GM18520 (cell line): ENCODE measurements around the gene ZNF691.
"Not testable (repeated sequence)": the region's sequence is repeated elsewhere in the genome, so short reads cannot be mapped to it uniquely, and the experiment has no call there.

Source experiments
- ATAC-seq: cut with Tn5 transposase; IDR thresholded peaks from one replicate; pipeline ENCODE4 v1.9.1; 2021; ENCODE audit not compliant: unreplicated experiment

Gene ZNF691

DNA sequence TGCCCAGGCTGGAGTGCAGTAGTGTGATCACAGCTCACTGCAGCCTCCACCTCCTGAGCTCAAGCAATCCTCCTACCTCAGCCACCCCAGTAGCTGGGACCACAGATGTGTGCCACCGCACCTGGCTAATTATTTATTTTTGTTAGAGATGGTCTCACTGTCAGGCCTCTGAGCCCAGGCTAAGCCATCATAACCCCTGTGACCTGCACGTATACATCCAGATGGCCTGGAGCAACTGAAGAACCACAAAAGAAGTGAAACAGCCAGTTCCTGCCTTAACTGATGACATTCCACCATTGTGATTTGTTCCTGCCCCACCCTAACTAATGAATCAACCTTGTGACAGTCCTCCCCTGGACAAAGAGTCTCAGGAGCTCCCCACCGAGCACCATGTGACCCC lies 10.1 kb downstream of the ZNF691 start:
- ATAC-seq = not testable (repeated sequence)

DNA sequence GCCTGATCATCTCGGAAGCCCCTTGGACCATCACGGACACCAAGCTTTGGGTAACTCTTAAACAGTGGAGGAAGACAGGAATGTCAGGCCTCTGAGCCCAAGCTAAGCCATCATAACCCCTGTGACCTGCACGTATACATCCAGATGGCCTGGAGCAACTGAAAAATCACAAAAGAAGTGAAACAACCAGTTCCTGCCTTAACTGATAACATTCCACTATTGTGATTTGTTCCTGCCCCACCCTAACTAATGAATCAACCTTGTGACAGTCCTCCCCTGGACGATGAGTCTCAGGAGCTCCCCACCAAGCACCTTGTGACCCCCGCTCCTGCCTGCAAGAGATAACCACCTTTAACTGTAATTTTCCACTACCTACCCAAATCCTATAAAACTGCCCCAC lies 13.0 kb downstream of the ZNF691 start:
- ATAC-seq = not testable (repeated sequence)

DNA sequence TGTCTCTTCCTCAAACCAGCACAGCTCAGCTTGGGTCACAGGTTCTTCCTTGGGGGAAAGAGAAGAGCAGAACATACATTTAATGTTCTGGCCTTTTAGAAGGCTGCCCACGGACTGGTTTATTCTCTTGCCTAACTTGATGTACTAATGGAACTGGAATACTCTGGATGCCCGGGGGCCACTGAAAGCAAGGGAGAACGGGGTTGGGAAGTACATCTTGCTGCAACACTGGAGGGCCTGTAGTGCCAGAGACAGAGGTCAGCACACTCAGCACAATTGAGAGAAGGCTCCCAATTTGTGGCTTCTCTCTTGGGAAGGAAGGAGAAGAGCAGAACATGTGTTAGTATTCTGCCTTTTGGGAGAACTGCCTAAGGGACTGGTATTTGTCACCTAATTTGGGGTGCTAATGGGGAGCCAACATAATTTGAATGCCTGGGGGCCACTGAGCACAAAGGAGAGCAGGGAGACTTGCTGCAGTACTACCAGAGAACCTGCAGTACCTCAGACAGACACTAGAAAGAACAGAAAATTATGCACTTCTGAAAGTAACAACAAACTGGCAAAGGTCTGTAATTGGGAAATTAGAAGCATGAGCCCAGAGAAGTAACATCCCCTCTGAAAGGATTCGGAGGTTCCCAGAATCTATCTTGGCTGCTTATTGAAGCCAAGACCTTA lies 14.1 kb downstream of the ZNF691 start:
- no peak for ATAC-seq

DNA sequence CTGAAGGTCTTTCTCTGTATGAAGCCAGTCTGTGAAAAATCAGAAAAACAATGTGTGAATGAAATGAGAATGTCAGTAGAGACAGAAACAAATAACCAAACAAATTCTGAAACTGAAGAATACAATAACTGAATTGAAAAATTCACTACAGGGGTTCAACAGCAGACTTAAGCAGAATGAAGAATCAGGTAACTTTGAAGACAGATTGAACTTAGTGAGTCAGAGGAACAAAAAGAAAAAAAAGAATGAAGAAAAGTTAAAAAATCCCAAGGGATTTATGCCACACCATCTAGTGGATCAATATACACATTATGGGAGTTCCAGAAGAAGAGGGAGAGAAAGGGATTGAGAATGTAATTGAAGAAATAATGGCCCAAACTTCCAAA lies 14.6 kb downstream of the ZNF691 start:
- ATAC-seq = no peak

DNA sequence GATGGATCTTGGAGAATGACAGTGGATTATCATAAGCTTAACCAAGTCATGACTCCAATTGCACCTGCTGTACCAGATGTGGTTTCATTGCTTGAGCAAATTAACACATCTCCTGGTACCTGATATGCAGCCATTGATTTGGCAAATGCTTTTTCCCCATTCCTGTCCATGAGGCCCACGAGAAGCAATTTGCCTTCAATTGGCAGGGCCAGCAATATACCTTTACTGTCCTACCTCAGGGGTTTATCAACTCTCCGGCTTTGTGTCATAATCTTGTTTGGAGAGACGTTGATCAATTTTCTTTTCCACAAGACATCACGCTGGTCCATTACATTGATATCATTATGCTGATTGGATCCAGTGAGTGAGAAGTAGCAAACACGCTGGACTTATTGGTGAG lies 20.1 kb downstream of the ZNF691 start:
- no peak for ATAC-seq

DNA sequence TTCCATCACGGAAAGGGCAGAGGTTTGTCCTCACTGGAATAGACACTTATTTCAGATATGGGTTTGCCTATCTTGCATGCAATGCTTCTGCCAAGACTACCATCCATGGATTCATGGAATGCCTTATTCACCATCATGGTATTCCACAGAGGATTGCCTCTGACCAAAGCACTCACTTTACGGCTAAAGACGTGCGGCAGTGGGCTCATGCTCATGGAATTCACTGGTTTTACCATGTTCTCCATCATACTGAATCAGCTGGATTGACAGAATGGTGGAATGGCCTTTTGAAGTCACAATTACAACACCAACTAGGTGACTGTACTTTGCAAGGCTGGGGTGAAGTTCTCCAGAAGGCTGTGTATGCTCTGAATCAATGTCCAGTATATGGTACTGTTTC lies 22.1 kb downstream of the ZNF691 start:
- not testable (repeated sequence) for ATAC-seq

DNA sequence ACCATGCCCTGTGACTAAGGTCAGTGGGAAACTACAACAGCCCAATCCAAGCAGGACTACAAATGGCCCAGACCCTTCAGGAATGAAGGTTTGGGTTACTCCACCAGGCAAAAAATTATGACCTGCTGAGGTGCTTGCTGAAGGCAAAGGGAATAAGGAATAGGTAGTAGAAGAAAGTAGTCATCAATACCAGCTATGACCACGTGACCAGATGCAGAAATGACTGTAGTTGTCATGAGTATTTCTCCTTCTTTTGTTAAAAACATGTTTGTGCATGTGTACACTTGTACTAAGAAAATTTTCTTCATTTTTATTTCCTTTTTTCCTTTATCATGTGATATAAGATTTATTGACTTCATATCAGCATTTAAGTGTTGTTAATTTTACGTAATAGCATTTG lies 22.8 kb downstream of the ZNF691 start:
- not testable (repeated sequence) for ATAC-seq

DNA sequence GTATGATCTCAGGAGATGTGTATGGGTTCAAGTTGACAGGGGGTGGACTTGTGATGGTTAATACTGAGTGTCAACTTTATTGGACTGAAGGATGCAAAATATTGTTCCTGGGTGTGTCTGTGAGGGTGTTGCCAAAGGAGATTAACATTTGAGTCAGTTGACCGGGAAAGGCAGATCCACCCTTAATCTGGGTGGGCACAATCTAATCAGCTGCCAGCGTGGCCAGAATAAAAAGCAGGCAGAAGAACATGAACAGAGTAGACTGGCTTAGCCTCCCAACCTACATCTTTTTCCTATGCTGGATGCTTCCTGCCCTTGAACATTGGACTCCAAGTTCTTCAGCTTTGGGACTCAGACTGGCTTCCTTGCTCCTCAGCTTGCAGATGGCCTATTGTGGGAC lies 23.3 kb downstream of the ZNF691 start:
- not testable (repeated sequence) for ATAC-seq

DNA sequence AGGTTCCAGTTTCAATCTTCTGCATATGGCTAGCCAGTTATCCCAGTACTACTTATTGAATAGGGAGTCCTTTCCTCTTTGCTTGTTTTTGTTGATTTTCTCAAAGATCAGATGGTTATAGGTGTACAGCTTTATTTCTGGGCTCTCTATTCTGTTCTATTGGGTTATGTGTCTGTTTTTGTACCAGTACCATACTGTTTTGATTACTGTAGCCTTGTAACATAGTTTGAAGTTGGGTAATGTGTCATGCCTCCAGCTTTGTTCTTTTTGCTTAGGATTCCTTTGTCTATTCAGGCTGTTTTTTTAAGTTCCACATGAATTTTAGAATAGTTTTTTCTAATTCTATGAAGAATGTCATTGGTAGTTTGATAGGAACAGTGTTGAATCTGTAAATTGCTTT lies 26.7 kb downstream of the ZNF691 start:
- ATAC-seq = not testable (repeated sequence)

DNA sequence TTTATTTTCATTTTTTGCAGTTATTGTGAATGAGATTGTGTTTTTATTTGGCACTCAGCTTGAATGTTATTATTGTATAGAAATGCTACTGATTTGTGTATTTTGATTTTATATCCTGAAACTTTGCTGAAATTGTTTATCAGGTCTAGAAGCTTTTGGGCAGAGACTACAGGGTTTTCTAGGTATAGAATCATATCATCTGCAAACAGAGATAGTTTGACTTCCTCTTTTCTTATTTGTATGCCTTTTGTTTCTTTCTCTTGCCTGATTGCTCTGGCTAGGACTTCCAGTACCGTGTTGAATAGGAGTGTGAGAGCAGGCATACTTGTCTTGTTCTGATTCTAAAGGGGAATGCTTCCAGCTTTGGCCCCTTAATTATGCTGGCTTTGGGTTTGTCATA lies 27.3 kb downstream of the ZNF691 start:
- ATAC-seq = no peak

DNA sequence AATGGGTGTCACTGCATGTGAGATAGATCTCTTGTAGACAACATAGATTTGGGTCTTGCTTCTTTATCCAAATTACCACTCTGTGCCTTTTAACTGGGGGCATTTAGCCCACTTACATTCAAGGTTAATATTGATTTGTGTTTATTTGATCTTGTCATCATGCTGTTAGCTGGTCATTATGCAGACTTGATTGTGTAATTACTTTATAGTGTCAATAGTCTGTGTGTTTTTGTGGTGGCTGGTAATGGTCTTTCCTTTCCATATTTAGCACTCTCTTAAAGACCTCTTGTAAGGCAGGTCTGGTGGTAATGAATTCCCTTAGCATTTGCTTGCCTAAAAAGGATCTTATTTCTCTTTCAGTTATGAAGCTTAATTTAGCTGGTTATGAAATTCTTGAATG lies 29.6 kb downstream of the ZNF691 start:
- ATAC-seq = no peak

DNA sequence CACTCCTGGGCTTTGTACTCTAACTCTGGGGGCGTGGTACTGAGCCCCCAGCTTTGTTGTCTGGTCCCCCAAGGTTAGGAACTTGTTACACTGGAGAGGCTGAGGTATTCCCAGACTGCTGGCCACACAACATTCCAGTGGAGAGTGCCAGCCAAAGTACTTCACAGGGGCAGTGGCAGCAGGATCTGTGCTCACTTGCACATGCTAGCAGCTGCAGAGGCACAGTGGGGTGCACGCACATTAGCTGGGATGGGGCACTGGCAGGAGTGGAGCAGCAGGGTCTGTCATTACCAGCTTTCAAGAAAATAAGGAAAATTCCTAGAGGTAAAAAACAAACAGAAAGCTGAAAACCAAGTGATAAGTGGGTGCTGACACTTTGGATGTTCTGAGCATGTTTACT lies 31.0 kb downstream of the ZNF691 start:
- no peak for ATAC-seq

DNA sequence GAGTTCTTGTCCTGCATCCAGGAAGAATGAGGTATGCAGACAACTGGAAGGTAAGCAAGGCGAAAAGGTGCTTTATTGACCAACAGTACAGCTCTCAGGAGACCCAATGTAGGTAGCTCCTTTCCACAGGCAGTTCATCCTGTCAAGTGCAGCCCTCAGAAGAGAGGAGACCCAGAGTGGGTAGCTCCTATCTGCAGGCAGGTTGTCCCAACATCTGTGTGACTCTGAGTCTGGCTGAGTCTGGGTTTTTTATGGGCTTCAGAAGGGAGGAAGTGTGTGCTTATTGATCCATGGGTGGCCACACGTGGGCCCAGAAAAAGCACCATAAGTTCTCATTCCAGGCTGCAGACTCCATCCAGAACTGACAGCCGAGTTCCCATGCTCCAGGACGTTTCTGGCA lies 34.0 kb downstream of the ZNF691 start:
- ATAC-seq = no peak

DNA sequence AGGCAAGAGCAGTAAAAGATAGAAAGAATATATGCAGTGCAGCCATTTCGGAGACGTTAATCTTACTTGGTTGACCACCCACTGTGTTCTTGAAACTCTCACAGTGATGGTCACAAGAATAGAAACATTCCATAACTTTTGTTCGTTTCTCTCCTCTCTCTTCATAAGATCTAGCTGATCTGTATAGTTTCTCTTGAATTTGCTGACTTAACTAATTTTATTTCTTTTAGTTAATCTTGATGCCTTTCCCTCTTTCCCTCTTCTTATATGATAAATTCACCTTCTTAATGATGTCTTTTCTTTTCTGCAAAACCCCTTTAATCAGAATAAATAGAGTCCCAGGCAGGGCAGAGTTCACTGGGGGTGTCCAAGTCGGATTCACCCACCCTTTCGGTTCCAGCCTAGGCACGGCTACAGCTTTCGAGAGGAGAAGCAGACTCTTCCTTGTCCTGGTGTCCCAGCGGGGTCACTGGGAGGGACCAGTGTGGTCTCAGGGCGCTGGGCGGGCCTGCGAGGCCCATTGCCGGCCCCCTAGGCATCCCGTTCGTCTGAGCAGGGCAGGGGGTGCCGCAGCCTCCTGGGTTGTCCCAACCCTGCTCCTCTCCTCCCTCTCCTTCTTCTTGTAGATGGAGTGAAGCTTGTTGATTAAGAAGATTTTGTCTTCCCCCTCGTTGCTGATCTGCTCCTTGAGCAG lies 39.8 kb downstream of the ZNF691 start:
- no peak for ATAC-seq

DNA sequence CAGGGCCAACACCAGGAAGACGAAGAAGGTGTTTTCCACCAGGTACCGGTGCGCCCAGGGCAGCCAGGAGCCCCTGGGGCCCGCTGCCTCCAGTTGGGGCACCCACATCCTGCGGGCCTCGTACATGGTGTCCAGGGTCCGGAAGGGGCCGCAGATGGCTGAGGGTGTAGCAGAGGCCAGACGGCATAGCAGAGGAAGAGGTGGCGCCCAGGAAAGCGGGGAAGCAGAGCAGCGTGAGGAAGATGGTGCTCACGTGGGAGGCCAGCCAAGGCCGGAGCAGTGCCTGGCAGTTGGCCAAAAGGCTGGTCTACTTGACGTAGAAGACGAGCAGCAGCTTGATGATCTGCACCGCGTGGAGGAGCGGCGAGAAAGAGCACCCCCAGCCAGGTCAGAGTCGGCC lies 40.4 kb downstream of the ZNF691 start:
- no peak for ATAC-seq

DNA sequence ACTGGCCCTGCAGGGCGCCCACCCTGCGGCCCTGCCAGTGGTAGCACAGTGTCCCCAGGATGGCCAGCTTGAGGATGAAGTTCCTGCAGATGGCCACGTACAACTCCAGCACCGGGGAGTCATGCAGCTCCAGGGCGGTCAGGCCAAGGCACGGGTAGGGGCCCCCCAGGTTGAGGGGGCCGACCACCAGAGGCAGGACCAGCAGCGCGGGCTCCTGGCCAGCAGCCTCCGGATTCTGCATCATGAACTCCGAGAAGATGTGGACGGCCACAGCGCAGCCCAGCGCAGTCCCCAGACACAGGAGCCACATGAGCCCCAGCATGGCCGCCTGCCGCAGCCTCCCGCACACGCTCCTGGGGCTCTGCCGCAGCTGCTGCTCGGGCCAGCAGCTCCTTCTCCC lies 41.0 kb downstream of the ZNF691 start:
- no peak for ATAC-seq

DNA sequence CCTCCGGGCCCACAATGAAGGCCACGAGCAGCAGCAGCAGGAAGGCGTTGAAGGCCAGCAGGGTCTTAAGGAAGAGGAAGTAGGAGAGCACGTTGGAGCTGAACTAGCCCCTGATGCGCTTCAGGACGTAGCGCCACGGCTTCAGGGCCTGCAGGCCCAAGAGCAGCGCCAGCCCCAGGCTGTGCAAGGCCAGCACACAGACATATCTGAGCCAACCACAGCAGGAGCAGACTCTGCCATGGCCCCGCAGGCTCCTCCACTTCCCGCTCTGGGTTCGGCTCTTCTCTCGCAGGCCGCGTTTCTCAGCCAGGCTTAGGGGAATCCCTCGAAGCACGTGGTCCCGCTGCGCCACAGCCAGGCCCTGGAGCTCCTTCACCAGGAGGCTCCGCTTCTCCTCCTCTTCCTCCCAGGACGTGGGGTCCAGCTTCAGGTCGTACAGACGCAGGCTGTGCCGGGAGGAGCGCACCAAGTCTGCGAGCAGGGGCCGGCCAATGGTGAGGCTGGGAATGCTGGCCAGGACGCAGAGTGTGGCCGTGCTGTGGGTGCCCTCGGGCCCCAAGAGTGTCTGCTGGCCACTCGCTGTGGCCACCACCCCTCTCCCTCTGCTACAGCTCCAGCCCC lies 41.7 kb downstream of the ZNF691 start:
- no peak for ATAC-seq

DNA sequence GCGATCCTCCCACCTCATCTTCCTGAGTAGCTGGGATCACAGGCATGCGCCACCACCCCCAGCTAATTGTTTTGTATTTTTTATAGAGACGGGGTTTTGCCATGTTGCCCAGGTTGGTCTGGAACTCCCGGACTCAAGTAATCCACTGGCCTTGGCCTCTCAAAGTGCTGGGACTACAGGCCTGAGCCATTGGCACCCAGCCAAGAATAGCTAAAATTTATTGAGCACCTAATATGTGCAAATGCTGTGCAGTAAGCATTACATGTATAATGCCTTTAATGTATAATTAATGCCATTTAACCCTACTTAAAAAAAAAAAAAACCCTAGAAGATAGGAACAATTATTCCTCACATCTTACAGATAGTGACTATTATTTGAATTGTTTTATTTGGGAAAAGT lies 42.9 kb downstream of the ZNF691 start:
- ATAC-seq = no peak

DNA sequence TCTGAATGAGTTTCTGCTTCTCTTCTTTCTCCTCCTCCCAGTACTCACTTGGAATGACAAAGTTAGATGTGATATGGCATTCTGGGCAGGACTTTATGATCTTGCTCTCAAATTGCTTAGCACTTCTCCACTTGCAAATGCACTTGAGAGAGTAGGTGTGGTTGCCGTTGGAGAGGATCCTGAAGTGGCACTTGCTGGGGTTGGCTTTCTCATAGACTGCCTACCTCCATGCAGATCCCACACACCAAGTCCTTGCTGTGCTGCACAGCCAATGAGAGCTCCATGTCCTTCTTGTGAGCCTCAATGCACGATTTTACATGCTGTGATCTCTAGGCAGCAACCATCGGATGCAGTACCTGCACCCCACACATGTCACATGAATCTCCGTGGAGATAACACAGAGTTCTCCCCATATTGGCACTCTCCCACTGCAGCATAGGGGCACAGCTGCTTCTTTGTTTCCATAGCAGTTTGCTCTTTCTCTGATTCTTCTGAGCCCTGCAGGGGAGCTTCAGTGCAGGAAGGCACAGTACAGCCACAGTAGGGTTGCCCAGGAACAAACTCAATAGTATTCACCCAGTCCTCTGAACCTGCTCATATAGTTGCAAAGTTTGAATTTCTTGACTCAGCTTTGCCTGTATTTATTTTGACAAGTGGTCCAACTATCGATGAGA lies 45.2 kb downstream of the ZNF691 start:
- no peak for ATAC-seq

DNA sequence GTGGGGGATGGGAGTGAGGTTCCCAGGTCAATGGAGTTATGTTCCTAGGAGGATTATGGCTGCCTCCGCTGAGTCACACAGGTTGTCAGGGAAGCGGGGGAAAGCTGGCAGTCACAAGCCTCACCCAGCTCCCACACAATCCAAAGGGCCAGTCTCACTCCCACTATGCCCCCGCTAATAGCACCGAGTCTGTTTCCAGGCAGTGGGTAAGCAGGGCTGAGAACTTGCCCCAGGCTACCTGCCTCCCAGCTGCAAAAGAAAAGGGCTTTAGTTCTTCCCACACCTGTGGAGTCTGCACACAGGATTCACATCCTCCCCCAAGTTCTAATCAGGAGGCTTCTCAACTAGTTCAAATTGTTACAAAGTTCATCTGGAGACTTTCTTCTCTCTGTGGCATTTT lies 53.5 kb downstream of the ZNF691 start:
- ATAC-seq = not testable (repeated sequence)
